Kidney capillary endothelial cell (primary cell): ENCODE results near the gene FRS2.

ENCODE experiments used
- DNase-seq: peaks from one replicate; pipeline ENCODE4 v3.0.0-alpha.2; 2018; ENCODE audit warnings: low spot score

Gene FRS2

DNA sequence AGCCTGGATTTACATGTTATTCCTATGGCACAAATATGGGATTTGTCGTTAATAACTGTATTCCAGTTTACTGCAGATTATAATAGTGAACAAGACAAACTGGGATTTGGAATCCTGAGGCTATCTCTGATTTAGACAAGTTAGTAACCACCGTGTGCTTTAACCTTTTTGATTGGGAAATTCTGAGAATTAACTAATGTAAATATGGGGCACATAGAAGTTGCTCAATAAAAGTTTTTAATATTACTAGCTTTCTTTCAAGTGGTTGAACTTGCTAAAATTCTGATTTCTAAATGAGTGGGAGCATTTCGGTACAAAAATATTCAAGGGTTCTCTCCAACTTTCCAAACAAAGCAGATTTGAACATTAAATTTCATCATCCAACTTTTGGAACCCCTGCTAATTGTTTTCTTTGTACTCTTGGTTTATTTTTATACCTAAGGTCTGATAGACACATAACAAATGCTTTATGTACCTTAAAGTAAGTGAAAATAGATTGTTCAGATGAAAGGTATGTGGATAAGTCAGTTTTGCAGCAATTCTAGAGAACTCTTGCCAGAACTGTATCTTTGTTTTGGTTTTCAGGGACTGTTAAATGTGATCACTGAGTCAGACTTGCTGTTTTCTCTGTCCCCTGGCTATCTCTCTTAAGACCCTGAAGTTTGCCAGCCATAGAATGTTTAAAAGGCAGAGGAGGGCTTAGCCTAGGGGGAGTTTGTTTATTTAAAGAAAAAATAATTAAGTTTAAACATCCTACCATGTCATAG is 57.5 kb downstream of the FRS2 start:
- DNase-seq = no peak

DNA sequence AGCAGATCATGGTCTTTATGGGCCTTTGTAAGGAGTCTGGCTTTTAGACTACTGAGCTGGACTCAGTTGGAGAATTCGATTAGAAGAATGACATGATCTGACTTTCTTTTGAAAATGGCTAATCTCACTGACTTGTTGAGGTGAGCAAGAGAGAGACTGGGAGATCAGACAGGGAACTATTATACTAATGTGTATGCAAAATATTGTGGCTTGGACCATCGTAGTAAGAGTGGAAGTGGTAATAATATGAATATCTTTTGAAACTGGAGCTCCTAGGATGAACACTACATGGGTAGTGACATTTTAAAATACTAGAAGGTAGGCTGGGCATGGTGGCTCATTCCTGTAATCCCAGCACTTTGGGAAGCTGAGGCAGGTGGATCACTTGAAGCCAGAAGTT is 58.8 kb downstream of the FRS2 start:
- DNase-seq = no peak

DNA sequence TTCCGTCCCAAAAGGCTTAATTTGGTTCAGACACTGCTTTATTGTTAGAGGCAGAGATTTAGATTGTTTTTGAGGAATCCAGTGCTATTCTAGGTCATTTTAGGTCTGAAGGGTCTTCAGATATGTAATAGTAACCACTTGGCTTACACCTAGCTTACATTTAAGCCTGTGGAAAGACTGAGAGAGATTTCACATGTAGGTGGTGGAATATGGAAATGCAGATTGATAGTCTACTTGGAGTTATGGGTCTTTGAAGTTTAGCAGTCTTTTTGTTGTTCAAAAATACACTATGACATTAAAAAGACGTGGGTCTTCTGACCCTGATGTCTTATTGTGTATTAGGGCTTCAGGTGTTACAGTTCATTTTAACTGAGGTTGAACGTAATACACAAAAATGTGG is 63.7 kb downstream of the FRS2 start:
- no peak for DNase-seq

DNA sequence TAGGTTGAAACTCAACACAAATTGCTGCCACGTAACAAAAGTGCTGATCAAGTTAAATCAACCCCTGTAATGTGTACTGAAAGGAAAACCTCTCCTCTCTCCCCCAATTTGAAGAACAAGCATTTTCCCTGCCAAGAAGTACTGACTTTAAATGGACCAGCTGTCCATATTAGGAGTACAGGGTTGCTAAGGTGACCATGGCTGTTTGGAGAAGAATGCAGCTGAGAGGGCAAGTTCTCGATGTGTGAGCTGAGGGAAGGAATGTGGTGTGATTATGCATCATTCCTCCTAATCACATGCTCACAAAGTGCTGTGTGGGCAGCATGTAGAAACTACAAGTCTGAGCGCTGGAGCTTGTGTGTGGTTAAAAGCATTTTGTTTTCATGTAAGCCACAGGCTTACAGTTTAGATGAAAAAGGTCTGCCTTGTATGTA is 64.2 kb downstream of the FRS2 start:
- peak; percentile 5 for DNase-seq

DNA sequence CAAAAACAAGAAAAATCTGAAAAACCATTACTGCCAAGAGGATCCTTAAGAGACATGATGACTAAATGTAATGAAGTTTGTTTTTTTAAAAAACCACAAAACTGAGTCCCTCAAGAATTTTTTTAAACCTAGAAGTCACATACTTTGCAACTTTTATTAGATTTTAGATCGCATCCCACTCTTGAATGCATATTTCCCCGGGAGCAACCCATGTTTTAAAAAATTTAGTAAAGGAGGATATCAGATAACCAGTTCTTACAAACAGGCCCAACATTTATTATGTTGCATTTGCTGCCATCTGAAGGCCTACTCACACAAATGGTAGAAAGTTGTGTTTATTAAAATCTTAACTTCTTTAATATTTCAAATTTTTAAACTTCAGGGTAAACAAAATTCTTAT is 70.8 kb downstream of the FRS2 start:
- no peak for DNase-seq

DNA sequence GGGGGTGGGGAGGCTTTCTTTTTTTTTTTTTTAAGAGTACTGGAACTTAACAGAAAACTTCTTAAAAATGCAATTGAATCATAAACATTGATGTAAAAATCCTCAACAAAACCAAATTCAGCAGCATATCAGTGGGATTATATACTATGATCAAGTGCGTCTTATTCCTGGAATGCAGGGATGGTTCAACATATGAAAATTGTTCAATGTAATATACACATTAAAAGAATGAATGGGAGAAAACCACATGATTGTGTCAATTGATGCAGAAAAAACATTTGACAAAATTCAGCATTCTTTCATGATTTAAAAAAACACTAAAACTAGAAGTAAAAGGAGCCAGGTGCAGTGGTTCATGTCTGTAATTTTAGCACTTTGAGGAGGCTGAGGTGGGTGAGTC is 73.9 kb downstream of the FRS2 start:
- no peak for DNase-seq

DNA sequence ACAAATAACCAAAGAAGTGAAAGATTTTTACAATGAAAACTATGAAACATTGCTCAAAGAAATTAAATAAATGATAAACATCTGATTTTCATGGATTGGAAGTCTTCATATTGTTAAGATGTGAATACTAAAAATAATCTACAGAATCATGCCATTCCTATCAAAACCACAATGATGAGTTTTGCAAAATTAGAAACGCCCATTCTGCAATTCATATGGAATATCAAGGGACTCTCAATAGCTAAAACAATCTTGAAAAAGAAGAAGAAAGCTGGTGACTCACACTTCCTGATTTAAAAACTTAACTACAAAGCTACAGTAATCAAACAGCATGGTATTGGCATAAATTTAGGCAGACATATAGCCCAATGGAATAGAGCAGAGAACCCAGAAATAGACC is 74.9 kb downstream of the FRS2 start:
- no peak for DNase-seq

DNA sequence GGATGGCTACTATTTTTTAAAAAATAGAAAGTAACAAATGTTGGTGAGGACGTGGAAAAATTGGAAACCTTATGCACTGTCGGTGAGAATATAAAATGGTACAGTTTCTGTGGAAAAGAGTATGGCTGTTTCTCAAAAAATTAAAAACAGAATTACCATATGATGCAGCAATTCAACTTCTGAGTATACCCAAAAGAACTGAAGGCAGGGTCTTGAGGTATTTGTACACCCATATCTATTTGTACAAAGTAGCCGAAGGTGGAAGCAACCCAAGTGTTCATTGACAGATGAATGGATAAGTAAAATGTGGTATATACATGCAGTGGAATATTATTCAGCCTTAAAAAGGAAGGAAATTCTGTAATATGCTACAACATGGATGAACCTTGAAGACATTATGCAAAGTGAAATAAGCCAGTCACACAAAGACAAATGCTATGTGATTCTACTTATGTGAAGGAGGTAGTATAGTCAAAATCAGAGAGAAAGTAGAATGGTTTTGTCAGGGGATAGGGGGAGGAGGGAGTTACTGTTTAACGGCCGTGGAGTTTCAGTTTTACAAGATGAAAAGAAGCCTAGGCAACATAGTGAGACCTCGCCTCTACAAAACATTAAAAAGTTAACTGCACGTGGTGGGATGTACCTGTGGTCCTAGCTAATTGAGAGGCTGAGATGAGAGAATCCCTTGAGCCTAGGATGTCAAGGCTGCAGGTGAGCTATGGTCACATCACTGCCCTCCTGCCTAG is 76.7 kb downstream of the FRS2 start:
- DNase-seq = no peak

DNA sequence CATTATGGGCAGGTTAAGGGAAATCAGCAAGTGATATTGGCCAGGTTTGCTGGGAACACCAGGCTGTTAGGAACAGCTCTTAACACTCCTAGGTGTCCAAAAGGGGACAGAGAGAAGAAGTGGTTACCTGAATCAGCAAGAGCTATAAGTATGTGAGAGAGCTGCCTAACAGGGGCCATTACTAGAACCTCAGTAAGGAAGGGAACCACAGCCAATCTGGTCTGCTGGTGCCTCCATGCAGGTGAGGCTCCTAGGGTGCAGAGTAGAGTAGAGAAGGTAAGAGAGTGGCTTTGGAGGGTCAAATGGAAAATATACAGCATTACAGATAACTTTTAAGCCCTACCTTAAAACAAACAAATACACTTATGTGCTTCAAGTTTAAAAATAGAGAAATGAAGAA is 78.5 kb downstream of the FRS2 start:
- no peak for DNase-seq

DNA sequence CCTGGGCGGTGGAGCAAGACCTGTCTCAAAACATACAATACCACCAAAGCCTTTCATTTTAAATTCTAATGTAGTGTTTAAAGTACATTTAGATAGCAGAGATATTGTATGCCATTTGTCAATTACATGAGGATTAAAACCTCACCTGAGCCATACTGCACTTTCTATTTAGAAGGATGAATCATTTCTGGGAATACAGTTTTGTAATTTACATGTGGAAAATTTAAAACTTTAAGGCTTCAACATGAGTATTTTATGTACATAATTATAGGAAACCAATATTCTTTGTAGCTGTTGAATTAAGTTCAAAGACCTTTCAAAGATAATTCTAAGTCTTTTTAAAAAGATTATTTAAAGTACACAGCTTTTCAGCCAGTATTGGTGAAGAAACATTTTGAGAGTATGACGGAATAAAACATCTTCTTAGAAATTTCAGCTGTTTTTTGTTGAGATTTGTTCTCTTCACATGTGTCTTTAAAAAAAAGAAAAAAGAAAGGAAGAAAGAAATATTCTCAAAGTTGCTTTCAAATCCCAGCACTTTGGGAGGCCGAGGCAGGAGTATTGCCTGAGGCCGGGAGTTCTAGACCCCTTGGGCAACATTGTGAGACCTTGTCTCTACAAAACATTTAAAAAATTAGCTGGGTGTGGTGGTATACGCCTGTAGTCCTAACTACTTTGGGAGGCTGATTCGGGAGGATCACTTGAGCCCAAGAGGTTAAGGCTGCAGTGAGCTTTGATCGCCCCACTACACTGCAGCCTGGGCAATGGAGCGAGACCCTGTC is 80.6 kb downstream of the FRS2 start:
- DNase-seq = no peak

DNA sequence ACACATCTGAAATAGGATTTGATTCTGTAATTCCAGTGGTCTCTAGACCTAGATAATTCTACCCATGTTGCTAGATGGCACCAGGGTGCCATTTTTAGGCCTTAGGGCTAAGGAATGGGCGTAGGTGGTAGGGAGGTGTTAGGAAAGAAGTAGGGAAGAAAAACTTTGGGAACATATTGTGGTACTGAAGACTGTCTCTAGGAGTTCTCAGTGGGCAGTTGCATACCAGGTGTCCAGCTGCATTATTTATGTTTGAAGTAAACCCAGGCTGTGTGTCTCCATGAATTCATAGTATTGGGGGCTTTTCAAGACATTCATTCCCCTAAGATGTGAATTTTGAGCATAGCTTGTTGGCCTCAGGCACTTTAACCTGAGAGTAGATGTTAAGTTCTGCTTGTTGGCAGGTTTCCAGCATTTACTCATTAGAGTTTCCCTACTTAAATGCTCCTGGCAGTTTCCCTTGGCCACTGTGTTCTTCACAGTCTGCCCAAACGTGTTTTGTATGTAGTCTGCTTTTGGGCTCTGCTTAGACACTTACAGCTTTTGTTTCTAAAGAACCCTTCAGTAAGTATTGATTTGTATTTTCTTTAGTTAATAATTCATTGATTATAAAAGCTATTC is 83.5 kb downstream of the FRS2 start:
- no peak for DNase-seq

DNA sequence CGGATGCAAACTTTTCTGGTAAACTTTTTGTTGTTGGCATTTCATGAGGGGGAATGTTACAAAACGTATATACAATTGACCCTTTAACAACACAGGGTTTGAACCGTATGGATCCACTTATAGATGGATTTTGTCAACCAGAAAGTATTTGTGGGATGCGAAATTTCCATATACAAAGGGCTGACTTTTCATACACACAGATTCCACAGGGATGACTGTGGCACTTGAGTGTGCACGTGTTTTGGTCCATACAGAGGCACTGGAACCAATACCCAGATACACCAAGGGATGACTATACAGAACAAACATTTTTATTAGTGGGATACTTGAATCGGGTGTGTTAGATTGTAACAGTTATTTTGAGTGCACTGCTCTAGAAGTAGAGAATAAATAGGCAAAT is 85.3 kb downstream of the FRS2 start:
- DNase-seq = no peak

DNA sequence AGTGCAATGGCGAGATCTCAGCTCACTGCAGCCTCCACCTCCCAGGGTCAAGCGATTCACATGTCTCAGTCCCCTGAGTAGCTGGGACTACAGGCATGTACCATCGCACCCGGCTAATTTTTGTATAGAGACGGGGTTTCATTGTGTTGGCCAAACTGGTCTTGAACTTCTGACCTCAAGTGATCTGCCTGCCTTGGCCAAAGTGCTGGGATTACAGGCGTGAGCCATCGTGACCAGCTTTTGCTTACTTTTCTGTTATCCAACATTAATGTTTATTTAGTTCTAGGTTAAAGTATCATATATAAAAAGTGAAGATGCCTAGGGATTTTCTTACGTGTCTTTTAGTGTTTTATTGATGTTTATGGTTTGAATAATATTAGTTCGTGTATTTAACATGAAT is 86.2 kb downstream of the FRS2 start:
- DNase-seq = no peak

DNA sequence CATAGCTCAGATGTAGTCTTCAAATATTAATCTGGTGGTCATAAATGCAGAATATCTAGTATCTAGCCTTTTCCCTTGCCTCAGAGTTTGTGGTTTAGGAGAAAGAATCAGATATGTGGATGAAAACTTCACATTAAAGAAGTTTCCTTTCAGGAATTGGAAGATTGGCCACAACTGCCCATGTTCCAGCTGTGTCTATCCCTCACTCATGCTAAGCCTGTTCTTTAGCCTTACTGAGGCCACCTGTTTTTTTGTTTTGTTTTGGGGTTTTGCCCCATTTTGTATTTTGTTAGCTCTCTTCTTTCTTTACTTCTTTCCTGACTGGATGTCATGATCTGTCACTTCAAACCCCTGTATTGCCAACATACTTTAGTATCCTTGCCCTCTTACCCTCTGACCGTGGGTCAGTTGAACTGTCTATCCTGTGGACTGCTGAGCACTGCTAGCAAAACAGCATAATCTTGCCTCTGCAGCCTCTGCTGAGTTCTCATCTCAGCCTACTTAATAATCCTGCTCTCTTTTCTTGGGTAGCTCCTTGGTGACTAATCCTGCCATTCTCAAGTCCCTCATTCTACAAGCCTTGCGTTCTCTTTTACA is 93.1 kb downstream of the FRS2 start:
- no peak for DNase-seq

DNA sequence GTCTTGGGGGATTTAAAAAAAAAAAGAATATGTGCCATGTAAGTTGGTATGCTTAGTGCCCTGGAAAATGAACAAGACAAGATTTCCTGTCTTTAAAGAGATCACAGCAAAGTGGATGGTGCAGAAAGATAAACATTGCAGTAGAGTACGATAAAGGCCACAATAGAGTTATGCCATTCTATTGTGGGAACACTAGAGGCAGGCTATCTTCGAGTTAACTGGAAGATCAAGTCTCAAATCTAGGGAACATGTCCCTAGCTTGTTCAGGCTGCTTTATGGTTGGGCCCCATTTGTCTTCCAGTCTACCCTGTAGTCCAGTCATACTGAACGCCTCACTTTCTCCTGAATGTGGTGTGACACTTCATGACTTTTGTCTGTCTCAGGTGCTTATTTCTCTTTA is 96.4 kb downstream of the FRS2 start:
- DNase-seq = no peak

DNA sequence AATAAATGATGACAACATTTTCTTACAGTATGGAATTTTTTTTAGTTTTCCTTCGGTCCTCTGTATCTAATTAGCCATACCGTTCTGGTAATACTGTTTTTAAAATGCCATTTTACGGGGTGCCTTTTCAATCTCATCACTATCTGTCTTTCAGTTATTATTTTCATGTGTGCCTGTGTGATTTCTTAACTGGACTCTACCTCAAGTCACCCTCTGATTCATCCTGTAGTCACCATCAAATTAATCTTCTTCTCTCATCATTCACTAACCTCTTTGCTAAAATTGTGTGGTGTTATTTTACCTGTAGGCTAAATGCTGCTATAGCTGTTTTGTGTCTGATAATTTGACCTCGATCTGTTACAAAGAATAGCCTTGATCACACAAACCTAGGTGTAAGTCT is 99.0 kb downstream of the FRS2 start:
- no peak for DNase-seq

DNA sequence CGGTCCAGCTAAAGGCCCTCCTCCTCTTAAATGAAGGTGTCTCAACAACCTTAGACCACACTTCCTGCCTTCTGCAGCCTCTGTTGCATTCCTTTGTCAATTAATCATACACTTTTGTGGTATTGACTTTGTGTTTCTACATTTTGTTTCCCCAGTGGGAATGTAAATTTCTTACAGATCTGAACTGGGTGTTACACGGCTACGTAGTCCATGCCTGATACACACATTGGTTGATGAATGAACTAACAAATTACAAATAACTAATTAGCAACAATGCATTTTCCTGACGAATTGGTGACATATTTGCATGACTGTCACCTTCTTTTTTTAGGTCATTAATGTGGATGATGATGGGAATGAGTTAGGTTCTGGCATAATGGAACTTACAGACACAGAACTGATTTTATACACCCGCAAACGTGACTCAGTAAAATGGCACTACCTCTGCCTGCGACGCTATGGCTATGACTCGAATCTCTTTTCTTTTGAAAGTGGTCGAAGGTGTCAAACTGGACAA is 99.9 kb downstream of the FRS2 start:
- DNase-seq = no peak

DNA sequence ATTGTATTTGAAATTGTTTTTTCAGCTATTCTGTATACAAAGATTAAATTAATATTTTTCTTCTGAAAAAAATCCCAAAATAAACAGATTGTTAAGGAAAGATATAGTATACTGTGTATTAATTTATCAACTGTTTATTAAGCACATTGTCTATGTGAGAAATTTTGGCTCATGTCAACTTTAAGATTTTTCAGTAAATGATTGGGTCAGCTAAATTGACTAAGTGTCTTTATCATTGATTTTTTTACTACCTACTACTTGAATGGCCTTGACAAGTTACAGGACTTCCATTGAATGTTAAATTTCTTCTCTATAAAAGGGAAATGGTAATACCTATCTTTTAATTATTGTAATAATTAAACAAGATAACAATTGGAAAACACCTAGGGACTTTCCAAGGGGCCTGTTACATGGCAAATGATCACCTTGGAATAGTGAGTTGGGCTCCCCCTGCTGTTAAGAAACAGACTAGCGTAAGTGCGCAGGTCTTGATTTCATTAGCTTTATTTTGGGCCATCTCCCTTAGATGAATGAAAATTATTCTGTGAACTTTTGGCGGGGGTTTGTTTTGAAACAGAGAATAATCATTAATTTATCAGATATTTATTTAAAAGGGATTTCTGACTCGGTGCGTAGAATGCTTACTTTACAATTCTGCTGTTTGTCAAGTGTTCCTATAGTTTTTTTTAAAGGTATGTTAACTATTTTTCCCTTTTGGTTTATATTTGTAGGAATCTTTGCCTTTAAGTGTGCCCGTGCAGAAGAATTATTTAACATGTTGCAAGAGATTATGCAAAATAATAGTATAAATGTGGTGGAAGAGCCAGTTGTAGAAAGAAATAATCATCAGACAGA is 100.6 kb downstream of the FRS2 start:
- DNase-seq = peak; percentile 51

DNA sequence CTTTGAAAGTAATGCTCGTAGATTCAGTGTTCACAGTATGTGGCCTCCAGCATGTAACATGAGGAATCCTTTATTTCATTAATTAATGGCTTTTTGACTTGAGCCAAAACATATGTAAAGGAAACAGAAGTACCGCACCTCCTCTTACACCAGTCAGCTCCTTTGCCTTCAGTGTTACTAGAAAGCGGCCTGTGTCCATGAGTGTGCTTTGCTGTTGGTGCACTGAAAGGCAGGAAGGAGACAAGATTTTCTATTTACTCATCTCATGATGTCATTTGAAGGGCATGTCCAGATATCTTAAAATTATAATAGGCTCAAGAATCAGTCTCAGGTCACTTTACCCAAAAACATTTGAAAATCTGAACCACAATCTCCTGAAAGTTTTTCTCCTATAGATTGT is 105.2 kb downstream of the FRS2 start:
- no peak for DNase-seq

DNA sequence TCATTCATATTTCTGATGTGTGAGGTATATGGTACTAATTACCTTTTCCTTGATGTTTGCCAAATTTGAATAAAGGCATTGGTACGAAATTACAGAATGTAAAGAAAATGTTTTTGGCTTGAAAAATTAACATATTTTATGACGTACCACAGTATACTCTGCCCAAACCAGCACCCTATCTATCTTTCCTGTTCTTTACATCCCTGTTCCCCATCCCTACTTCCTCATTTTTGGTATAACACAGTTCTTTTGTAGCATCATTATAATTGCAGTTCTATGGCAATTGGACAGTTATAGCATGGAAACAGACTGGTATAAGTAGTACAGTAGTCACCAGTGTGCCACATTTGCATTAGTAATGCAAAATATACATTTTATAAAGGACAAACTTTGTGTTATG is 108.1 kb downstream of the FRS2 start:
- no peak for DNase-seq

DNA sequence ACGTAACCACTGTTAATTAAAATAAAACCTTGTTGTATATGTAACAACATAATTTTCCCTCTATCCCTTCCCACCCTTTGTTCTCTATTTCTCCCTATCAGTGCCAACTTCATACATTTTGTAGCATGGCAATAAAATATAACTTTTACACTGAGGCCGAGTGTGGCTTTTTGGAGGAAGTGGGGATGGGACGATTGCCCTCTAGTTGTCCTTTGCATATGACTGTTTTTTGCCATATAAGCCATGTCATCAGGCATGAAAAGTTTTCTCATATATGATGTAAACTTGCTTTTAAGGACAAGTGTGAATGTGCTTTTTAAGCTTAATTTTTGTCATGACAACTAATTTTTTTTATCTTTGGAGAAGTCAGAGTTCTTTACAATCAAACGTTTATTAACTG is 108.8 kb downstream of the FRS2 start:
- DNase-seq = no peak
